GM21390 (cell line): ENCODE results near the gene NUP205.
A peak's percentile ranks its signal among the peaks of the same experiment; 100 is the strongest.

Source experiments
- ATAC-seq: cut with Tn5 transposase; IDR thresholded peaks from one replicate; pipeline ENCODE4 v1.9.1; 2021; ENCODE audit not compliant: unreplicated experiment

NUP205 gene

GRCh38 chr7:135538376-135538775 is 19.3 kb upstream of the NUP205 start:
- ATAC-seq, result no peak

- ATAC-seq, result no peak
Observed at GRCh38 chr7:135539629-135540028, 18.1 kb upstream of the NUP205 start.

- ATAC-seq, result no peak
Observed at GRCh38 chr7:135541029-135541428, 16.7 kb upstream of the NUP205 start.

GRCh38 chr7:135550196-135550595 is 7.5 kb upstream of the NUP205 start:
- ATAC-seq, result no peak

GRCh38 chr7:135552148-135552547 is 5.6 kb upstream of the NUP205 start:
- no peak for ATAC-seq

GRCh38 chr7:135553346-135553745 is 4.4 kb upstream of the NUP205 start:
- no peak for ATAC-seq

- ATAC-seq, result peak; percentile 63
Observed at GRCh38 chr7:135558337-135558767, 635 bp downstream of the NUP205 start.

- ATAC-seq, result no peak
Observed at GRCh38 chr7:135558881-135559280, 1.2 kb downstream of the NUP205 start.

- no peak for ATAC-seq
Observed at GRCh38 chr7:135560631-135561030, 2.9 kb downstream of the NUP205 start.

GRCh38 chr7:135562720-135563119 is 5.0 kb downstream of the NUP205 start:
- no peak for ATAC-seq

GRCh38 chr7:135571834-135572233 is 14.1 kb downstream of the NUP205 start:
- ATAC-seq, result no peak

- no peak for ATAC-seq
Observed at GRCh38 chr7:135573541-135573940, 15.8 kb downstream of the NUP205 start.

- ATAC-seq, result peak; percentile 67
Observed at GRCh38 chr7:135575296-135575695, 17.6 kb downstream of the NUP205 start.

- ATAC-seq, result no peak
Observed at GRCh38 chr7:135578569-135578968, 20.9 kb downstream of the NUP205 start.

GRCh38 chr7:135584362-135585353 is 26.9 kb downstream of the NUP205 start:
- no peak for ATAC-seq

- ATAC-seq, result no peak
Observed at GRCh38 chr7:135597181-135597925, 39.6 kb downstream of the NUP205 start.

- no peak for ATAC-seq
Observed at GRCh38 chr7:135597926-135598305, 40.2 kb downstream of the NUP205 start.

- ATAC-seq, result no peak
Observed at GRCh38 chr7:135599471-135599870, 41.8 kb downstream of the NUP205 start.

- ATAC-seq, result no peak
Observed at GRCh38 chr7:135600226-135600625, 42.5 kb downstream of the NUP205 start.

GRCh38 chr7:135601182-135601581 is 43.5 kb downstream of the NUP205 start:
- no peak for ATAC-seq

GRCh38 chr7:135602304-135602703 is 44.6 kb downstream of the NUP205 start:
- no peak for ATAC-seq

GRCh38 chr7:135616136-135616535 is 58.4 kb downstream of the NUP205 start:
- ATAC-seq, result no peak
